ENCODE measurements around the gene ZNF48.
A peak's percentile ranks its signal among the peaks of the same experiment; 100 is the strongest.

DNA sequence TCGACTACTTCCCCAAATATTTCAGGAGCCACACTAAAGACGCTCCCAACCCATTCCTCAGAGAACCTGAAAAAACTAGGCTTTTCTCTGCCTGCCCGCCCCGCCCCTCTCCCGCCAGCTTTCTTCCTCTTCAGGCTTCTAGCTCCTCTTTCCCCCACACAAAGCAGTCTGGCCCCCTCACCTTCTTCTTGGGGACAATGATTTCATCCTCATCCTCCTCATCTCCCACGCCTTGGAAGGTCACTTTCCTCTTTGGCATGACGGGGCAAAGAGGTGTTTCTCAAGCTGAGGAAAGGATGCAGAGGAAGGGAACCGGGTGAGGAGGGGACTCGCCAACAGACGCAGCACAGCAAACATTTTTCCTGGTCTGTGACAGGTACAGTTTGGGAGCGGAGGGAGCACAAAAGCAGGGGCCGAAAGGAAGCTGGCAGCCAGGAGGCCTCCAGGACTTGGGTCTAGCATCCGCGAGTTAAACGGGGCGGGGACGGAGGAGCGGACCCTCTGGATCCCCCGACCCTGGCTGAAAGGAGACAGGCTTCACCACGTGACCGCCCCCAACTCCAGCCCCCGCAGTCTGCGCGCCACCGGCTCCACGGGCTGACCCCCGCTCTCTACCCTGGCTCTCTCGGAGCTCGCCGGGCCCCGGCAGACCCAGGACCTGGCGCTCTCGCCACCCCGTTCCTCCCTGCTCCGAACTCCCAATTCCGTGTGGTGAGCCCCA, 40.6 kb upstream of the ZNF48 start:
- TF ChIP-seq, protein P1, sequence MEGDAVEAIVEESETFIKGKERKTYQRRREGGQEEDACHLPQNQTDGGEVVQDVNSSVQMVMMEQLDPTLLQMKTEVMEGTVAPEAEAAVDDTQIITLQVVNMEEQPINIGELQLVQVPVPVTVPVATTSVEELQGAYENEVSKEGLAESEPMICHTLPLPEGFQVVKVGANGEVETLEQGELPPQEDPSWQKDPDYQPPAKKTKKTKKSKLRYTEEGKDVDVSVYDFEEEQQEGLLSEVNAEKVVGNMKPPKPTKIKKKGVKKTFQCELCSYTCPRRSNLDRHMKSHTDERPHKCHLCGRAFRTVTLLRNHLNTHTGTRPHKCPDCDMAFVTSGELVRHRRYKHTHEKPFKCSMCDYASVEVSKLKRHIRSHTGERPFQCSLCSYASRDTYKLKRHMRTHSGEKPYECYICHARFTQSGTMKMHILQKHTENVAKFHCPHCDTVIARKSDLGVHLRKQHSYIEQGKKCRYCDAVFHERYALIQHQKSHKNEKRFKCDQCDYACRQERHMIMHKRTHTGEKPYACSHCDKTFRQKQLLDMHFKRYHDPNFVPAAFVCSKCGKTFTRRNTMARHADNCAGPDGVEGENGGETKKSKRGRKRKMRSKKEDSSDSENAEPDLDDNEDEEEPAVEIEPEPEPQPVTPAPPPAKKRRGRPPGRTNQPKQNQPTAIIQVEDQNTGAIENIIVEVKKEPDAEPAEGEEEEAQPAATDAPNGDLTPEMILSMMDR (IDR thresholded peaks at IDR 0.05), result peak in 2 of 6 experiments; percentile 9 to 20
- no peak for TF ChIP-seq POLR2AphosphoS5 (IDR thresholded peaks at IDR 0.05)
- TF ChIP-seq POLR2A (IDR thresholded peaks at IDR 0.05), result no peak
- no peak for TF ChIP-seq EP300 (IDR thresholded peaks at IDR 0.05)
